ENCODE measurements around the gene HCLS1.
"Not testable (repeated sequence)": the region's sequence is repeated elsewhere in the genome, so short reads cannot be mapped to it uniquely, and the experiment has no call there.

Gene HCLS1

DNA sequence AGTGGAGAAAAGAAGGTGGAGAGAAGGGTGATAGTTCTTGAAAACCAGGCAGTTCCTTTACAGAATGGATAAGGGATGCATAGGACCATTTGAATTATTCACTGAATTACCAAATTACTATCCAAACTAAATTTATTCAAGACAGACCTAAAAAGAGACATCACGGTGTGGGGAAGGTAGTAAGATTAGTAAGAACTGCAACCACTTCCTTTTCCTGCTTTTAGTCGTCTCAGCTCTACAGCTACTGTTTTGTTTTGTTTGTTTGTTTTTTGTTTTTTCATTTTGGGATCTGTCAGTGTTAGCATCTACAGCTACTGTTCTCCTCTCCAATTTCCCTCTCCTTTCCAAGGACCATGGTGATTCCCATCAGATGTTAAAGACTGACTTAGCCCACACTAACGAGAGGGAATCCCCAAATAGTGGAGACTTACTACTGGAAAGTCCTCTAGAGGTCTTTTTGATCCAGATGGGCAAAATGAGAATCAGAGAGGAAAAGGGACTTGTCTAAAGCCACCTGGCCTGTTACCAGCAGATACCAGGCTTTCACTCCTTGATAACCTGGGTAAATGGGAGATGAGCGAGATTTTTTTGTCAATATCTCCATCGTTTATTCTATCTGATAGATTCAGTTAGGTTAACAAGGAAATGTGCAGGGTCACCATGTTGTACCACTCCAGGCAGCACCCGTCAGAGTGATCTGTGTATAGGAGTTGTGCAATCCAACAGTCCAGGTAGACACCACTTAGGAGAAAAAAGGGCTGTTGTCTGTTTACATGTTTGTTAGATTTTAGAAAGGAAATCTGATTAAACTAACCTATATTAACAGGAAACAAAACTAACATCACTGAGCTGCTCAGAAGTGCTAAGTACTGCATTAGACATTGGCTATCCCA lies 6.0 kb downstream of the HCLS1 start:
- no peak for DNase-seq

DNA sequence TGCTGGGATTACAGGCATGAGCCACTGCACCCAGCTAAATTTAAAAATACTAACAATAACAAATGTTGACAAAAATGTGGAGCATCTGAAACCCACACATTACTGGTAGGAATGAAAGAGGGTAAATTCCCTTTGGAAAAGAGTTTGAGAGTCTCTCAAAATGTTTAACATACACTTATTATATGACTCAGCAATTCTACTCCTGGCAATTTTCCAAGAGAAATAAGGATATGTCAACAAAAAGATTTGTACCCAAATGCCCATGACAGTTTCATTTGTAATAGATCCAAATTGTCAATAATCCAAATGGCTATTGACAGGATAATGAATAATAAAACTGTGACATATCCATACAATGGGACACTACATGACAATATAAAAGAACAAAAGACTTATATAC lies 9.0 kb downstream of the HCLS1 start:
- DNase-seq = no peak

DNA sequence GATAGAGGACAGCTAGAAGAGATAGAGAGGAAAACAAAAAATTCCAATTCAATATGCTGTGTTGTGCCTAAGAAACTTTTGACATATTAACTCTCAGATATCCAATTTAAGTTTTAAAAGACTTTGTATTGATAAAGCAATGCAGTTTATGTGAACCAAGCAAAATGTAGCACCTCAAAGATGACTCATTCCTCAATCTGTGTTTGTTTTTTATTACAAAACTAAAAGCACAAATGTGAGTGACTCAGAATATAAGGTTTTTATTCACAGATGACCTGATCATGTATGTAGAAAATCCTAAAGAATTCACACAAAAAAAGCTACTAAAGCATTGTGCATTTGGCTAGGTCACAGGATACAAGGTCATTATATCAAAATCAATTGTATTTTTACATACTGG lies 11.1 kb downstream of the HCLS1 start:
- DNase-seq = no peak

DNA sequence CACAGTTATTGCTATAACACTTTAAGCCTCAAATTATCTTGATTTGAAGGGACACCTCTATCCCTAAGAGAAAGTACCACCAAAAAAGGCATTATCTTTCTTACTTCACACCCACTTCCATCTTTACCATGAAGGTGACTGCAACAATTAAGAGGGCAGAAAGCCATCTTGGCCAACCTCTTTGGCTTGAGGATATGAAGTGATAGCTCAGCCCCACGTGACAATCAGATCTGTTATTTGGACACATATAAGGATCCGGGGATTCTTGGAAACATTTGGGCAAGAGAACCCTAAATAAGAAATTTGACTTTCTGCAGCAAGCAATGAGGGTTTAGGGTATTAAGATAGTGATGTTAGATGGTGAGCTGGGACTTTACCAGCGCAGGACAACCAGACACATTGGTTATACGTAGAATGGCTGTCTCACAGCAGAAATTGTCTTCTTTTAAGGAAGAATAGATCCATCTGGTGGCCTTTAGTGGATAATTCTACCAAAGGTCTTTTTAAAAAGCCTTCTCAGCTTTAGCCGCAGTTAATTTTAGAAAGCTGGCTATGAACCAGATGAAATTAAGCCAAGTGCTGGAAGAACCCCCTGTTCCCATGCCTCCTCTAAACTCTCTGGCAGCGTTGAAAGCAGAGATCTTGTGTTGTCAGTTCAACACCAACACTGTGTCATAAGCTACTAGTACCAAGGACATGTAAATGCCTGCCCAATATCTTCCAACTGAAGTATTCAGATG lies 12.3 kb downstream of the HCLS1 start:
- DNase-seq = no peak

DNA sequence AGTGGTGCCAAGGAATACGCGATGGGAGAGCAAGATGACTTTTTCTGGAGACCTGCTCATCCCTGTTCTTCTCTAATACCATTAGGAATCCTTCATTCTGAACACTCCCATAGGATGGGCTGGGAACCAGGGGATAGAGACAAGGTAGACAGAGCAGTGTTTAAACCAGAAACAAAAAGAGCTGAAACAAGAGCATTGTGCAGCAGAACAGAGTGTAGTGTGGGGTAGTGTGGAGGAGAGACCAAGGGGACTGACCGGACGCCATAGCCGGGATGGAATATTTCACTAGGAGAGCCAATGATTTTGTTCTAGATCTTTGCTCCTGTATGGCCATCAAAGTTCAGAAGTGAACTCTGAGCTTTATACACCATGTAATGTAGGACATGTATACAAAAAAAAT lies 15.6 kb downstream of the HCLS1 start:
- no peak for DNase-seq

DNA sequence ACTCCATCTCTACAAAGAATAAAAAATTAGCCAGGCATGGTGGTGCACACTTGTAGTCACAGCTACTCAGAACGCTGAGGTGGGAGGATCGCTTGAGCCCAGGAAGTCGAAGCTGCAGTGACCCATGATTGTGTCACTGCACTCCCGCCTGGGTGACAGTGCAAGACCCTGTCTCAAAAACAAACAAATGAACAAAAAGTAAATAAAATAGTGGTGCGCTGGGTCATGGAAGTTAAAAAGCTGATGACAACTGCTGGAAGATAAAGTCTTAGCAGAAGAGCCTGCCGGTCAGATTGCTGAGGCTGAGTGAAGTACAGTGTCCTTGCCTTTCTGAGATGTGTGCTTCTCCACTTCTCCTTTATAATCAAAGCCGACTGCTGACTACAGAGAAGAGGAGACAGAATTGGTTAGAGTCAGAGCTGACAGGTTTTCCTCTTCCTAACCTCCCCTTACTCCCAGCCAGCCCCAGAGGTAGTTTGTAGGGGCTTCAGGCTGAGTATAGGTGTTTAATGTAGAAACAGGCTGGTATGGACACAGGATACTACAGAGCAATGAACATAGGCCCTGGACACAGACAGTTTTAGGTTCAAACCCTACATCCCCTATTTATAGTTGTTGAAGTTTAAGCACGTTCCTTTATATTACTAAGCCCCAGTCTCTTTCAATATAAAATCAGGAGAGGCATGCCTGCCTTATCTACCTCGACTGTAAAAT lies 17.9 kb downstream of the HCLS1 start:
- DNase-seq = no peak

DNA sequence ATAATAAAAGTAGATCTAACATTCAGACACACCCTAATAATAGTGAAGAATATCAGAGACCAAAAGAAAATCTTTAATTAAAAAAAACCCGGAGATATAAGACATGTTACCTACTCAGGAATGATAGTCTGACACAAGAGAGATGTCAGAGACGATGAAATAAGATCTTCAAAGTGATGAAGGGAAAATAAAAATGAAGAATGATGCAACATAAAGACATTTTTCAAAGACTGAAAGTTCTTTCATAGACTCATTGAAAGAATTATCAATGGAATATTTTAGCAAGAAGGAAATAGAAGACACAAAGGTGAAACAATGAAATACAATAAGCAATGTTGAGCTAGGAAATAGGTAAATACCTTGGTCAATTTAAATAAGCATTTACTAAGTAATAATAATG lies 19.6 kb downstream of the HCLS1 start:
- no peak for DNase-seq

DNA sequence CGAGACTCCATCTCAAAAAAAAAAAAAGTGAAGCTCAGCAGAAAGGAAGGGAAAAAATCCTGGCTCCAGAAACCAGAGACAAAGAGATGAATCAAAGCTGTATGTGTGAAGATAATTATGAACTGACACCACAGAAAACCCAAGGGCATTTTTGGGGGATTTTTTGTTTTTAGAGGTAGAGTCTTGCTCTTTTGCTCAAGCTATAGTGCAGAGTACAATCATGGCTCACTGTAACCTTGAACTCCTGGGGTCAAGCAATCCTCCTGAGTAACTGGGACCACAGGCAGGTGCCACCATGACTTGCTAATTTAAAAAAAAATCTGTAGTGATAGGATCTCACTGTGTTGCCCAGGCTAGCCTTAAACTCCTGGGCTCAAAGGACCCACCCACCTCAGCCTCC lies 22.8 kb downstream of the HCLS1 start:
- no peak for DNase-seq

DNA sequence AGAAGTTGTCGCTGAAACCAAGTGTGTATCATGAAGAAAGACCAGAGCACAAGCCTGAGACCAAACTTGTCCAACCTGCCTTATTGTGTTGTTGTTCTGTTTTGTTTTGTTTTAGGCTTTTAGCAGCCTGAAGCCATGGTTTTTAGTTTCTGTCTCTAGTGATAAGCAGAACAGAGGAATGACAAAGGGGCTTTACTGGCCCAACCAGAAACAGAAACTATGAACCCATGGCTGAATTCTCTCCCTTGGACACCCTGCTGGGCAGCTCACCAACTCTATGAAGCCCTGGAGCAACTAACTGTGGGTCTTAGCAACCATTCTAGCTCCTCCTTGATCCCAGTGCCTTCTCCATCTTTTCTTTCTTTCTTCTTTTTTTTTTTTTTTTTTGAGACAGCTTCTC lies 30.3 kb downstream of the HCLS1 start:
- DNase-seq = no peak

DNA sequence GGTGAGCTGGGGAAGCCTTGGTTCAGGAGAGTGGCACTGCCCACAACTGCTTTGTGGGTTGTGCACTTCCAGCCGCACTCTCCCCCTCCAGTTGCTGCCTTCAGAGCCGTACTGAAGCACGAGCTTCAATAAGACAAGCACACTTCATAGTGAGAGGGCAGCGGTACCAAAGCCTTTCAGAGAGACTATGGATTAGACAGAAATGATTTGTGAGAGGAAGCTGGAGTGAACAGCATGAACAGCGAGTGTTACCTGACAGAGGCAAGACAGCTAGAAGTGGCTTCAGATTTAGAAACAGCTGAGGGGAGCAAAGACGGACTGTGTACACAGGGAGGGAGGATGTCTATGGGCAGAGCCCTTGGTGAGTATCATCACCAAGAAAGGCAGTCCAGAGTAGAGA lies 31.1 kb downstream of the HCLS1 start:
- DNase-seq = no peak

DNA sequence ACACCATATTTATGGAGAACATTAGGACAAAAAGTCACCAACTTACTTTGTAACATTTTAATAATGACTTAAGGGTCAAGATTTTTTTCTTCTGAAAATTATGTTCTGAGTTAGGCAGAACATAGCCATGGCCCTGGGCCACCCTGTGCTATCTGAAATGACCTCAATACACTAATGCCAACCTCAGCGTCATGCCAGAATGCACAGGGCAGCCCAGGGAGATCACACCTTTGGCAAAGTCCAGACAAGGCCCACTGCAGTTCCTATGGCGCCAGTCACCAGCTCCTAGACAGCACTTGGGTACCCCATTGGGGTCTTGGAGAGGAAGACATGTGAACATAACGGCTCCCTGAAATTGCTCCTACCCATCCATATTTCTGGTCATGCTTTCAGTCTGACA lies 33.1 kb downstream of the HCLS1 start:
- DNase-seq = no peak

DNA sequence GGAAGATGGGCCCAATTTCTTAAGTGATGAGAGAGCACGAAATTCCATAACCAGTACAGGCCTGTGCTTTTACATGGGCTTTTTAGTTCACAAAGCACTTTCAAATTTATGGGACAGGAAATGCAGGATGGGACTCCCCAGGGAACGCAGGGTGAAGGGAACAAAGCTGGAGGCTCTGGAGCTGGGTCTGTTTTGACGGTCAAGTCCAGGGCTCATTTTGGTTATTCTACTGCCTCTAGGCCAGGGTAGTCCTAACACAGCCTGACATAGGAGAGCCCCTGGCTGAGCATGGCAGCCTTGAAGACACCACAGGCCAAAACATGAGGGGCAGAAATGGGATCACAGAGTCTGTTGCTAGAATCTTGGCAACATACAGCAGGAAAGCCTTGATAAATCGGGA lies 33.5 kb downstream of the HCLS1 start:
- DNase-seq = no peak

DNA sequence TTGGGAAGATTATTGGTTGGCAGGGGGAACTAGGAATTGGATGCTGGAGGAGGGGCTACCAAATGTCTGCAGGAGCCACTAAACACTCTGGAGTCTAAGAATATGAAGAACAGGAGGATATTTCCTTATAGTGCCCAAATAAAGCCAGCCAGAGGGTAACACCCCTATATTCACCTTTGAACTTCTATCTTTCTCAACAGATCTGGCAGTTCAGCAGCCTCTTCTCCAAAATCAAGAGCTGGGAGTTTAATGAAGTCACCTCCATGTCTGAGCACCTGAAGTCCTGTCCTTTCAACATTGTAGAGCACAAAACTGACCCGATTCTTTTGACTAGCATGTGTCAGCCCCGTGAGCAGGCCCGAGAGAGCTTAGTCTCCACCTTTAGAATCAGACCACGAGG lies 34.2 kb downstream of the HCLS1 start:
- no peak for DNase-seq

DNA sequence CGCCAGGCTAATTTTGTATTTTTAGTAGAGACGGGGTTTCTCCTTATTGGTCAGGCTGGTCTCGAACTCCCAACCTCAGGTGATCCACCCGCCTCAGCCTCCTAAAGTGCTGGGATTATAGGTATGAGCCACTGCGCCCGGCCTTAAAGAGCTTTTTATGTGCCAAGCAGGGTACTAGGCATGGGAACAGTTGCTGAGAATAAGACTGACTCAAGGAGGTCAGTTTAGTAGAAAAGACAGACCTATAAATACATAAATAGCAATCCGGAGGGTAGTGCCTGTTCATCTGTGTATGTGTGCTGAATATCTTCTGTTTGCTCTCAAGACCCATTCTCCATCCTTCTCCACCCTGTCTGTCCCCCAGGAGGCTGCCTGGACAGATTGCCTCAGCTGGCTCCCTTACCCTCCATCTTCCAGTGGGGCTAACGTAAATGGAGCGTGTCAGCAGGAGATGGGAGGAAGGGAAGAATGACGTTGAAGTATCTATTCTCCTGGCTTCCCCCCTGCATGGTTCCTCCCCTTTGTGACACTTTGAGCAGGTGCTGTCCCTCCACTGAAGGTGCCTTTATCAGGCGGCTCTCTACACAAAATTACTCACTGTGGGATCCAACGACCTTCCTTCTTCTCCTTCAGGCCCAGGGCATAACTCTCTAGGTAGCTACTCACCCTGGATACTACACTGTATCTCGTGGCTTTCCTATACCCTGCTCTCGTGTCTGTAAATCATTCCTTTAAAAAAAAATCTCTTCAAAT lies 36.4 kb downstream of the HCLS1 start:
- DNase-seq = no peak

DNA sequence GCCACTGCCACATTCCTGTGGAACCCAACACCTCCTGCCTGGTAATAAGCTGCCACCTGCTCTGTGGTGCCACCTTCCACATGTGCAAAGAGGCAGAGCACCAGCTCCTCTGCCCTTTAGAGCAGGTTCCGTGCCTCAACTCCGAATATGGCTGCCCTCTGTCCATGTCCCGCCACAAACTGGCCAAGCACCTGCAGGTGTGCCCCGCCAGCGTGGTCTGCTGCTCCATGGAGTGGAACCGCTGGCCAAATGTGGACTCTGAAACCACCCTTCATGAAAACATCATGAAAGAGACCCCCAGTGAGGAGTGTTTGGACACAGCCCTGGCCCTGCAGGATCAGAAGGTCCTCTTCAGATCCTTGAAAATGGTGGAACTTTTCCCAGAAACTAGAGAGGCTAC lies 39.2 kb downstream of the HCLS1 start:
- DNase-seq = no peak

DNA sequence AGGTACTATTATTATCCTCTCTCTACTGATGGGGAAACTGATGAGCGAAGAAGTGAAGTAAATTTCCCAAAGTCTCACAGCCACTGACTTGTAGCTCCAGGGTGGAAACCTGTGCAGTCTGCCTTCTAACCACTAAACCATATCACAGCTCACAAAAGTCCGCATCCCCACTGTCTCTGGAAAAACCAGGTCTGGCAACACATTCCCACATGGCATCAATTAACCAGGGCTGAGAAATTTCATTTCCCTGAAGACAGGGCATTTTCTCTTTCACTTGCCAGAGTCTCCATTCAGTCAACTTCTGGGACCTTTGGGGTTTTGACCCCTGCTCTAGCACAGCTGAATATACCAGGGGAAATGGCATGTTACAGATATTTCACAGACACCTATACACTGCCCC lies 41.0 kb downstream of the HCLS1 start:
- no peak for DNase-seq

DNA sequence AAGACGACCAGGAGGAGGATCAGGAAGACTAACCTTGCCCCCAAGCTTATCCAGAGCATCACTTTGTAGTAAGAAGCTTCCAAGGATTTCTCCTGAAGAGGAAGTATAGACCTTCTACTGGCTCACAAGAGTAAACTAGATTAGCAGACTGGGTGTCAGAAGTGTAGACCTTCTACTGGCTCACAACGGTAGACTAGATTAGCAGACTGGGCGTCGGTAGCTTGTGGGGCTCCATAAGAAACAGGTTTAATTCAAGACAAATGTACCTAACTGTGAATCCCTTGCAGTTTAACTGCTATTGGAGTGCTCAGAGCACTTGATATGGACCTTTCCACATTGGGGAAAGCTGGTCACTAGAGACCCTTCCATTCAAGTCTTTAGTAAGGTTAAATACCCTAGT lies 54.6 kb downstream of the HCLS1 start:
- DNase-seq = no peak

DNA sequence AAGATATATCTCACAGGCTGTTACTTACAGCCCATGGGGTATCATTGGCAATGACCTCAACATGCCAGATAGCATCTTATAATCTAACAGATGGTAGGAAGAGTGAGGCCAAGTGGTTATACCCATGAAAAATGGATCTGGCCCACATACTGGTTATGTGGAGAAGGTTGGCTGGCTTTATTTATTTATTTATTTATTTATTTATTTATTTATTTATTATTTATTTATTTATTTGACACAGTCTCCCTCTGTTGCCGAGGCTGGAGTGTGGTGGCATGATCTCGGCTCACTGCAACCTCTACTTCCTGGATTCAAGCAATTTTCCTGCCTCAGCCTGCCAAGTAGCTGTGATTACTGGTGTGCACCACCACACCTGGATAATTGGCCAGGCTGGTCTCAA lies 55.9 kb downstream of the HCLS1 start:
- no peak for DNase-seq

DNA sequence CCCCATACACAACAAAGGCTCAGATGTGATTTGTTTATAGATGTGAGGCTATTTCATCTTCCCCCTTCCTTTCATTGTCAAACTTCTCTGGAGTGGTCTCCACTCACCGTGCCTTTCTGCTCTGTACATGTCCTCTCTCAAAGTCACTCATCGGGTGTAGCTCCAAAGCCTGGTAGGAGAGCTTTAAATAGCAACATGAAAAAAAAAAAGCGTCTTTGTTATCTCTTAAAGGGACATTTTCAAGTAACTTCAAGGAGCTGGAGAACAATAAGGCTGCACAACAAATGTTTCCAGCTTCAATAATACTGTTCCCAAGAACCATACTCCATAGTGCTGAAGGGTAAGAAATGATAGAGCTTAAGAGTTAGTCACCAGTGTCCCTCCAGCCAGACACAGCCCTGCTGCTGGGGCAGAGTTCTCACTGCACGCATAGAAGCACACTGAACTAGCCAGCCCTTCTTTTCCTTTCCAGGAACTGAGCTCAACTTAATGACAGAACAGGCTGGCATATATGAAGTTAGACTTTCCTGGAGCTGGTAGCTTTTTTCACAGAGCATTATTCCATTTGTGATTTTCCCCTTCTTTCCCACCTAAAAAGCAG lies 59.4 kb downstream of the HCLS1 start:
- no peak for DNase-seq

DNA sequence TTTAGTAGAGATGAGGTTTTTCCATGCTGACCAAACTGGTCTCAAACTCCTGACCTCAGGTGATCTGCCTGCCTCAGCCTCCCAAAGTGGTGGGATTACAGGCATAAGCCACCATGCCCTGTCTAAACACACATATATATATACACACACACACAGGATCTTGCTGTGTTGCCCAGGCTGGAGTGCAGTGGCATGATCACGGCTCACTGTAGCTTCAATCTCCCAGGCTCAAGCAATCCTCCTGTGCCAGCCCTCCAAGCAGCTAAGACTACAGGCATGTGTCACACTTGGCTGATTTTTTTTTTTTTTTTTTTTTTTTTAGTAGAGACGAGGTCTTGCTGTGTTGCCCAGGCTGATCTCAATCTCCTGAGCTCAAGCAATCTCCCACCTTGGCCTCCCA lies 60.8 kb downstream of the HCLS1 start:
- not testable (repeated sequence) for DNase-seq

DNA sequence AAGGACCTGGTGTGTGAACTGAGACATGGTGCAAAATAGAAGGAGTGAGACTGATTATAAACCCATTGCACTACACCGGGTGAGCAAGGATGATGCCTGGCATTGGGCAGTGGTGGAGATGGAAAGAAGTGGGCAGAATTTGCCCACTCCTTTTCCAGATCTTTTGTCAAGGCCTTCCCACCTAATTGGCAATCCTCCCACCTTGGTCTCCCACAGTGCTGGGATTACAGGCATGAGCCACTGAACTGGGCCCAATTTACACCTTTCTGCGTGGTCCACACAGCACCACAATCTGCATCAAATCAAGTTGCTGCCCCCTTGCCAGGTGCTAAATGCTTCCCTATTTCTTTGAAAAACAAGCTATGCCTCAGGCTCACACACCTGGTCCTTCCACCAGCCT lies 62.1 kb downstream of the HCLS1 start:
- no peak for DNase-seq

DNA sequence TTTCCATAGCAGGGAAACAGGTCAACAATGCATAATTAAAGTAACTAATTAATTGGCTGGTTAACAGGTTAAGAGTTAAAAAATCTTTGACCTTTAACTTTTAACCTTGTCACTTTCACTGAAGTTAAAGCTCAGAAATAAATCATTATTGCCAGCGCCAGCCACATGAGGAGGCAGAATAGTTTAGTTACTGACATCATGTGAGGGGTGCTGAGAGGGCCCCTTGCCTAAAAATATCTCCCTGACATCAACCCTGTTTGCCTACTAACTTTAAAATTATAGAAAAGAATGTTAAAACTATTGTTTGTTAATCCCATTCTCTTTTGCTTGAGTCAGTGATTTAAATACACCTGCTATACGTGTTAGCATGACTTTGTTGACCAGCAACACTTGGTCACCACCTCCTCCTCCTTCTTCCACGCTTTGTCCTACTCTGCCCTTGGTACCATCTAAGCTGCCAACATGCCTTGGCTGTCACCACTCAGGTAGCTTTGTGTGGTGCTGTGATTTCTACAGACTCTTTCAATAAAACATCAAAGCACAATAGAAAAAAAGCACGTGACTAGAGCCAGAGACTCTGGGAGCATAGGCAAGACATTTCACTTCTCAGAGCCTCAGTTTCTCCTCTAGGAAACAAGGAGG lies 64.8 kb downstream of the HCLS1 start:
- DNase-seq = no peak
